Fibroblast of upper back skin (primary cell): ENCODE measurements around the gene BTBD2.
A peak's percentile ranks its signal among the peaks of the same experiment; 100 is the strongest.
"Not testable (repeated sequence)": the region's sequence is repeated elsewhere in the genome, so short reads cannot be mapped to it uniquely, and the experiment has no call there.

Source experiments
- DNase-seq: peaks from one replicate; pipeline ENCODE4 v3.0.0-alpha.2; 2013

Gene BTBD2

GRCh38 chr19:2039089-2039958, 23.8 kb upstream of the BTBD2 start:
- no peak for DNase-seq

- DNase-seq, result no peak
These were observed 23.0 kb upstream of the BTBD2 start for GRCh38 chr19:2038284-2039088.

- DNase-seq, result no peak
These were observed 22.2 kb upstream of the BTBD2 start for GRCh38 chr19:2037651-2038255.

DNA sequence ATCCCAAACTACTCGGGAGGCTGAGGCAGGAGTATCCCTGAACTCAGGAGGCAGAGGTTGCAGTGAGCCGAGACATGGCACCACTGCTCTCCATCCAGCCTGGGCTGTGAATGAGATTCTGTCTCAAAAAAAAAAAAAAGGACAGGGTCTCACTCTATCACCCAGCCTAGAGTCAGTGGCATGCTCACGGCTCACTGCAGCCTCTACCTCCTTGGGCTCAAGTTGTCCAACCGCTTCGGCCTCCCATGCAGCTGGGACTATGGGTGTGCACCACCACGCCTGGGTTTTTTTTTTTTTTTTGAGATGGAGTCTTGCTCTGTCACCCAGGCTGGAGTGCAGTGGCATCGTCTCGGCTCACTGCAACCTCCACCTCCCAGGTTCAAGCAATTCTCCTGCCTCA, 20.9 kb upstream of the BTBD2 start:
- no peak for DNase-seq

GRCh38 chr19:2035590-2035991, 20.1 kb upstream of the BTBD2 start:
- no peak for DNase-seq

GRCh38 chr19:2034729-2035589, 19.4 kb upstream of the BTBD2 start:
- no peak for DNase-seq

GRCh38 chr19:2034253-2034652, 18.7 kb upstream of the BTBD2 start:
- DNase-seq, result not testable (repeated sequence)

GRCh38 chr19:2033825-2034159, 18.3 kb upstream of the BTBD2 start:
- DNase-seq, result no peak

GRCh38 chr19:2033115-2033824, 17.8 kb upstream of the BTBD2 start:
- DNase-seq, result no peak

GRCh38 chr19:2032296-2032941, 16.9 kb upstream of the BTBD2 start:
- DNase-seq, result peak; percentile 70

DNA sequence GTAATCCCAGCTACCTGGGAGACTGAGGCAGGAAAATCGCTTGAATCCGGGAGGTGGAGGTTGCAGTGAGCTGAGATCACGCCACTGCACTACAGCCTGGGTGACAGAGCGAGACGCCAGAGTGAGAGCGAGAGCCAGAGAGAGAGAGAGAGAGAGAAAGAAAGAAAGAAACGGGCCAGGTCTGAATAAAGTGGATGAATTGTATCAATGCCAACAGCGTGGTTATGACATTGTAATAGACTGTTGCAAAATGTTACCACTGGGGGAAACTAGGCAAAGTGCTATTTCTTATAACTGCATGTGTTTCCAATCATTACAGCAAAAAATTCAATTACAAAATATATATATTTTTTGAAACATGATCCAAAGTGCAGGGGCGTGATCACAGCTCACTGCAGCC, 11.8 kb upstream of the BTBD2 start:
- DNase-seq, result peak; percentile 88

- no peak for DNase-seq
These were observed 11.3 kb upstream of the BTBD2 start for GRCh38 chr19:2026770-2027169.

DNA sequence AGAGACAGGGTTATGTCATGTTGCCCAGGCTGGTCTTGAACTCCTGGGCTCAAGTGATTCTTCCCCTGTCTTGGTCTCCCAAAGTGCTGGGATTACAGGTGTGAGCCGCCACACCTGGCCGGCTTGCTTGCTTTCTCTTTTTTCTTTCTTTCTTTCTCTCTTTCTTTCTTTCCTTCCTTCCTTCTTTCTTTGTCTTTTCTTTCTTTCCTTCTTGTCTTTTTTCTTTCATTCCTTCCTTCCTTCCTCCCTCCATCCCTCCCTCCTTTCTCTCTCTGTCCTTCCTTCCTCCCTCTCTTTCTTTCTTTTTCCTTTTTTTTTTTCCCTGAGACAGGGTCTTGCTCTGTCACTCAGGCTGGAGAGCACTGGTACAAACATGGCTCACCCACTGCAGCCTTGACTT, 6.8 kb upstream of the BTBD2 start:
- DNase-seq, result no peak

DNA sequence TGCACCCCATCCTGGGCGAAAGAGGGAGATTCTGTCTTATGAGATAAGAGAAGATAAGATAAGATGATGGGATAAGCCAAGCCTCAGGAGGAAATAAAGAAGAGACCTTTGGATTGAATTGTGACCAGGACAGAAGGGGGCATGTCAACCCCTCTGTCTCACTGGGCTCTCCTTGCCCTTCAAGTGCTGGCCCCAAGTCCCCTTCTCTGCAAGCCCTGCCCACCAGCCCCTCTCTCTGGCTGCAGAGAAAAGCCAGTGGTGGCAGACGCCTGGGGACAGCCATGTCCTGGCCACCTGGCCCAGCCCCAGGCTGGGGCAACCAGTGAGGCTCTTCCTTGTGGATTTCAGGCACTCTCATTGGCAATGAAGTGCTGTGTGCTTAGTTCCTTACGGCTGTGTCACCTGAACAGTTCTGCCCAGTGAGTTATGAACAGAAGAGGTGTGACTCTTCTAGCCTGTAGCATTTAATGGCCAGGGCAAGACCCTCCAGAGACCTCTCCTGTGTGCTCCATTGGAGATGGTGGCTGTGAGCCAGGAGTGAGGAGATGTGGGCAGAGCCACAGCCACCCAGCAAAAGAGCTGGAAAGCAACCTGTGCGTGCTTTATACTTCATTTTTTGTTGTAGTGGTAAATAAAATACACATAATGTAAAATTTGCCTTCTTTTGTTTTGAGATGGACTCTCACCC, 6.1 kb upstream of the BTBD2 start:
- no peak for DNase-seq

DNA sequence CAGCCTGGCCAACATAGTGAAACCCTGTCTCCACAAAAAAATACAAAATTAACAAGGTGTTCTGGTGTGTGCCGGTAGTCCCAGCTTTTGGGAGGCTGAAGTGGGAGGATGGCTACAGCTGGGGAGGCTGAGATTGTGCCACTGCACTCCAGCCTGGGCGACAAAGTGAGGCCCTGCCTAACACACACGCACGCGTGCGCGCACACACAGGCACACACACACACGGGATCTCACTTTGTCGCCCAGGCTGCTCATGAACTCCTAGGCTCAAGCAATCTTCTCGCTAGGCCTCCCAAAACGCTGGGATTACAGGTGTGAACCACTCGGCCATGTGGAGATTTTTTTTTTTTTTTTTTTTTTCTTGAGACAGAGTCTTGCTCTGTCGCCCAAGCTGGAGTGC, 3.2 kb upstream of the BTBD2 start:
- DNase-seq, result no peak

DNA sequence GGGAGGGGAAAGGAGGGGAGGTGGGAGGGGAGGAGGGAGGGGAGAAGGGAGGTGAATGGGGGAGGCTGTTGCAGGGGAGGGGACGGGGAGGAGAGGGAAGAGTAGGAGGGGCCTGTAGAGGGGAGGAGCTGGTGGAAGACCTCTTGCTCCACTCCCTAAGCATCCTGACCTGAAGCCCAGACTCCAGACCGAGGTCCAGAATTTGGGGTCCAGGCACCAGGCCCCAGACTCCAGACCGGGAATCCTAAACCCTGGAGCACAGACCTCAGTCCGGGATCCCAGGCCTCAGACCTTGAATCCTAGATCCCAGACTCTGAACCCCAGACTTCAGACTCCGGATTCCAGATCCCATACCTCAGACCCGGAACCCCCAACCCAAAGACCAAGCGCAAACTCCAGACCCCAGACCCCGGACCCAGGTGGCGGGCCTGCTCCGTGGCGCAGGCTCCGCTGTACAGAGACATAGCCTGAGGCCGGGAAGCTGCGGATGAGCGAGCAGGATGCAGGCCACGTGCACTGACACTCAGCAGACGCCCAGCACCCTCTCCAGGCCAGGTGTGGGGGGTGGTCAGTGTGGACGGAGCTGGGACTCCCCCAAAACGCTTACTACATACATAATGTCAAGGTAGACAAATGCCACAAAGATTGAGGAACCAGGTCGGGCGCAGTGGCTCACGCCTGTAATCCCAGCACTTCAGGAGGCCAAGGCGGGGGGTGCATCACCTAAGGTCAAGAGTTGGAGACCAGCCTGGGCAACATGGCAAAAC, 710 bp upstream of the BTBD2 start:
- DNase-seq, result peak; percentile 84

GRCh38 chr19:2014731-2015607, 545 bp downstream of the BTBD2 start:
- DNase-seq, result no peak

GRCh38 chr19:2014131-2014571, 1.4 kb downstream of the BTBD2 start:
- no peak for DNase-seq

DNA sequence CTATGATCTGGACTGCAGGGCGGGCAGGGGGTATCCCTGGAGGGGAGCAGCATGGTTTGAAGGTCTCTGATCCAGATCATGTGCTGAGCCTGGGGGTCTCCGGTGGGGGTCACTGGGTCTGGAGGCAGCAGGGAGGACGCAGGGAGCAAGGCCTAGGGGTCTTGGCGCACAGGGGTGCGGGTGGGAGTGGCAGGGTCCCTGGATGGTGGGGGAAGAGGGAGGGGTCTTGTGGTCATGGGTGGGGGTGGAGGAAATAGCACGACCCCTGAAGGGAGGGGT, 1.9 kb downstream of the BTBD2 start:
- DNase-seq, result no peak
